PC-3 (cell line): ENCODE data around the gene SUCNR1.

Experiments
- EZH2 ChIP-seq: fragments of 300-600 bp; sonication (generic); IDR thresholded peaks from one replicate; pipeline ENCODE4 v1.6.1; 2017; ENCODE audit warnings: antibody characterized with exemption, mild to moderate bottlenecking, low read length; ENCODE audit not compliant: unreplicated experiment
- EZH2phosphoT487 ChIP-seq: fragments of 300-600 bp; sonication (generic); IDR thresholded peaks from 2 replicates; pipeline ENCODE4 v1.6.1; 2018; ENCODE audit warnings: mild to moderate bottlenecking, antibody characterized with exemption, low read length, borderline replicate concordance
- TF ChIP-seq, protein P1 (sequence below): fragments of 300-600 bp; sonication (generic); conservative IDR thresholded peaks from 2 replicates; pipeline ENCODE4 v1.5.1; 2017; ENCODE audit warnings: antibody characterized with exemption, low read depth, mild to moderate bottlenecking, low read length

DNA sequence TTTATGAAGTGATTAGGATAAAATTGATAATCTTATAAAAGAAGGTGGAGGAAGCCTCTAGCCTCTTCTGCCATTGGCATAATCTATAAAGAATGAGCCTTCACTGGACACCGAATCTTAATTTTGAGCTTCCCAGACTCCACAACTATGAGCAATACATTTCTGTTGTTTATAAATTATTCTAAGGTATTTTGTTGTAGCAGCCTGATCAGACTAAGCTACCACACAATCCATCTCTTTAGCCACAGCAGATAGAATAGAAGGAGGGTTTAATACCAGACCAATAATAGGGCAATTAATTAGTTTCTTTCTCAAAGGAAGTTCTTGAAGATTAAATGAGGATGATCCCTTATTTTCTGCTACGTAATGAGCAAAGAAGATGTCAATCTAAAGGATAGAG lies 33.3 kb downstream of the SUCNR1 start:
- TF ChIP-seq, protein P1, sequence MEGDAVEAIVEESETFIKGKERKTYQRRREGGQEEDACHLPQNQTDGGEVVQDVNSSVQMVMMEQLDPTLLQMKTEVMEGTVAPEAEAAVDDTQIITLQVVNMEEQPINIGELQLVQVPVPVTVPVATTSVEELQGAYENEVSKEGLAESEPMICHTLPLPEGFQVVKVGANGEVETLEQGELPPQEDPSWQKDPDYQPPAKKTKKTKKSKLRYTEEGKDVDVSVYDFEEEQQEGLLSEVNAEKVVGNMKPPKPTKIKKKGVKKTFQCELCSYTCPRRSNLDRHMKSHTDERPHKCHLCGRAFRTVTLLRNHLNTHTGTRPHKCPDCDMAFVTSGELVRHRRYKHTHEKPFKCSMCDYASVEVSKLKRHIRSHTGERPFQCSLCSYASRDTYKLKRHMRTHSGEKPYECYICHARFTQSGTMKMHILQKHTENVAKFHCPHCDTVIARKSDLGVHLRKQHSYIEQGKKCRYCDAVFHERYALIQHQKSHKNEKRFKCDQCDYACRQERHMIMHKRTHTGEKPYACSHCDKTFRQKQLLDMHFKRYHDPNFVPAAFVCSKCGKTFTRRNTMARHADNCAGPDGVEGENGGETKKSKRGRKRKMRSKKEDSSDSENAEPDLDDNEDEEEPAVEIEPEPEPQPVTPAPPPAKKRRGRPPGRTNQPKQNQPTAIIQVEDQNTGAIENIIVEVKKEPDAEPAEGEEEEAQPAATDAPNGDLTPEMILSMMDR, result no peak
- TF ChIP-seq EZH2, result no peak
- no peak for TF ChIP-seq EZH2phosphoT487
